GM19372 (cell line): ENCODE data around the gene EIF2S2.

Experiments
- ATAC-seq: cut with Tn5 transposase; IDR thresholded peaks from one replicate; pipeline ENCODE4 v1.9.1; 2021; ENCODE audit warnings: mild to moderate bottlenecking, low read depth, moderate library complexity; ENCODE audit not compliant: unreplicated experiment

The EIF2S2 gene

GRCh38 chr20:34090645-34091044, 21.4 kb downstream of the EIF2S2 start:
- no peak for ATAC-seq

GRCh38 chr20:34089655-34090345, 22.2 kb downstream of the EIF2S2 start:
- ATAC-seq = no peak

DNA sequence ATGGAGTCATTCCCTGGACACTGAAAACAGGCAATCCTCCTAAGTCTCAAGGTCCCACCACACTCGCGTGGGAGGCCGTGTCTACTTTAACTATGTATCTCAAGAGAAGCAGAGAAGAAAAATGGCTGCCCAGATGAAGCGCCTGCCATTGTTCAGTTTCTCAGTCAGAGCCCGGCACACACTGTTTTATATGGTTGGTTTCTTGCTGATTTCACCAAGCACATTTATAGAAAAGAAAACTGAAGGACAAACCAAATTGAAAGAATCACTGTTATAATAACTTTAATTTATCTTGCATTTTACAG, 22.9 kb downstream of the EIF2S2 start:
- no peak for ATAC-seq

GRCh38 chr20:34088305-34089174, 23.5 kb downstream of the EIF2S2 start:
- no peak for ATAC-seq

- no peak for ATAC-seq
Measured at GRCh38 chr20:34085544-34086040, 26.5 kb downstream of the EIF2S2 start.

DNA sequence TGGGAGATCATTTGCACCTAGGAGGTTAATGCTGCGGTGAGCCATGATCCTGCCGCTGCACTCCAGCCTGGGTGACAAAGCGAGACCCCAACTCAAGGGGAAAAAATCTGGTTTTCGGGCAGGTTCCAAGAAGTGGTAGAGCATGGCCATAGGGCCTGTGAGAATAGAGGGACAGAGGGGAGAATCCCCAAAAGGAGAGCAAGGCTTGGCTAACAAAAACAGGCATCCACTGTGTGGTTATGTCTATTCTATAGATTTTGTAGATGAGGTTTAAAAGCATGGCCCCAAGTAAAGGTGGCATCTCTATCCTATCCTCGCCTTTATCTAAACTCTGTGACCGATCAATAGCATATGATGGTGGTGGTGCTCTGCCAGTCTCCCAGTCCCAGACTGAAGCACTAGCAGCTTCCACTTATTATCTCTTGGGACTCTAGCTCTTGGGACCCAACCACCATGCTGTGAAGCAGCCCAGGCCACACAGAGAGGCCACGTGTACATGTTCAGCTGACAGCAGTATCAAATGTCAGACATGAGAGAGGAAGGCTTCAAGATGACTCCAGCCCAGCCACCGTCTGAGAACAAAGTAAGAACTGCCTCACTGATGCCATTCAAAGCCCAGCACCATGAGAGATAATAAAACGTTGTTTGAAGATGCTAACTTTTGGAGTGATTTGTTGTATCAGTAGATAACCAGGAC, 27.7 kb downstream of the EIF2S2 start:
- no peak for ATAC-seq

DNA sequence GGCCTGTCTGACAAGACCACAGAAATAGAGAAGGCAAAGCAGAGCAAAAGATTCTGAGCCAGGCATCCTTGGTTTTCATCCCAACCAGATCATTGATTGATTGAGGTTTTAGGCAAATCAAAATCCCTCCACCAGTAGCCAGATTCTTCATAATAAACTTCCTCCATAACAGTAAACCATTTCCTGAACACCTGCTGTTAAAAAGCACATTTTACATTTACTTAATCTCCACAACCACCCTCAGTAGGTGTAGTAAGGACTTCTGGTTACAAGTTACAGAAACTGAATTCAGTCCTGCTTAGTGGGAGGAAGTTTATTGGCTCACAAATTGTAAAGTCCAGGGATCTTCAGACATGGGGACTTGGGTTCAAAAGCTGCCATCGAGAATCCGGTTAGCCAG, 28.3 kb downstream of the EIF2S2 start:
- no peak for ATAC-seq

DNA sequence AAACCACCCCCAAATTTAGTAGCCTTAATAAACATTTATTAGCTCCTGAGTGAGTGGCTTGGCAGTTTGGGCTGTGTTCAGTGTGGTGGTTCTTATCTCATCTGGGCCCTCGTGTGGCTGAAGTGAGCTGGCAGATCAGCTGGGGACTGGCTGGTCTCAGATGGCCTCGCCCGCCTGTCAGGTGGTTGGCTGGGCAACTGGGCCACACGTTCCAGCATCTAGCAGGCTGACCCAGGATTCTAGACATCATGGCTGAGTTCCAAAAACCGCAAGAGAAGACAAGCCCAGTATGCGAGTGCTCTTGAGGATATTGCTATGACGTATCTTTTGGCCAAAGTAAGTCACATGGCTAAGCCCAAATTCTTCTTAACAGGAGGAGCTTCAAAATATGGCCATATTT, 28.9 kb downstream of the EIF2S2 start:
- no peak for ATAC-seq

DNA sequence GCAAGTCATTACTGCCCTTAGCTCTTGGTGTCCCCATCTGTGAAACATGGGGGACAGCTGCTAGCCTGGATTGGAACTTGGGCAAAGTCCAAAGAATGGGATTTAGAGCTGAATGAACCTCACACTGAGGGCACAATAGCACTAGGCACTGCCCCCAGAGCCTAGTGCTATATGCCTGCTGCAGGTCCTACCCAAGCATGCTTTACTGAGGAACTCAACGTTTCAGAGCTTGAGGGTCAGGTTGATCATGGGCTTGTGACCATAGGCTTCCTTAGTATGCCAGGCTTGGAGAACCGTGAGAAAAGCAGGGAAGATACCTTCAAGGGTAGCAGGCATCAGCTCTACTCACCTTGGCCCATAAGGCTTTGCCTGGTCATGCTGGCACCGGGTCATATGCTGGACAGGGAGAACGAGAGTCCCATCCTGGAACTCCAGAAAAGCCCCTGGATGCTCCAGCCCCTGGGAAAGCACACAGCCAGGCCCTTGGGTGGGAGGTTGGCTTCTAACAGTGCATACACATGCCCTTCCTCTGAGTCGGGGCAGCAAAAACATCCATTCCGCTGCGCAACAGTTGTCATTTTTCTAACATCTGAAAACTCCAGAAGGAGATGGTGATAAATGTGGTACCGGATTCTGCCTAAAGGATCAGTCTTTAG, 29.7 kb downstream of the EIF2S2 start:
- ATAC-seq = no peak

DNA sequence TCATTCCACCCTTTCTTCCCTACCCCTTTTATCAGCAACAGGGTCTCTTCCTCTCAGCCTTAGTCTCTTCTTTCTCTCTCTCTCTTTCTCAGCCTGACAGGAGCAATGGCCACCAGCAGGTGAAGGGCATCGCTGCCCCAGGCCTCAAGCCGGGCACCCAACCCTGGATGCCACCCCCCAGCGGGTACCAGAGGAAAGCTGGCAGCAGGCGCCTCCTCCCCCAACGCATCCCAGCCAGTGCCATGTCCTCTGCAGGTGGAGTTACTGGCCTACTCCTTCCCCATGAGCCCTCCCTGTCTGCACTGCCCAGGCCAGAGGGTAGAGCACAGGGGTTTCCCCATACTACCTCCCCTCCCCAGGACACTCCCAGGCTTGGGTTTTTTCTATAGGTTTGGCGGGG, 32.2 kb downstream of the EIF2S2 start:
- no peak for ATAC-seq

DNA sequence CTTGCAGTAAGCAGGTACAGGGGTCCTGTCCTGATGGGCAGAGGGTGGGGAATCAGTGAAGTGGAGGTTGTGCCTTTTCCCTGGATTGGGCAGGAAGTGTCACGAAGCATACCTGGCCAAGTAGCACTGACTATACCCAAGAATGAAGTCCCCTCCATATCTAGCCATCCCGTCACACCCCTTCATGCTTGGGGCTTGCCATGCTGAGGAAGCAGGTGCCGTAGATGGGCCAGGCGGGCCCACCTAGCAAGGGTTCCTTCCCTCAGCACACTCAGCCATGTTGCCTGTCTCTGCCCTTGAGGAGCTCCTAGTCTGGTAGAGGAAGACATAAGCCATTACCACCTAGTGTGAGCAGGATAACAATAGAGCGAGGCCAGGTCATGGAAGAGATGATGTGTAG, 33.5 kb downstream of the EIF2S2 start:
- no peak for ATAC-seq

GRCh38 chr20:34076952-34077351, 35.1 kb downstream of the EIF2S2 start:
- no peak for ATAC-seq

- ATAC-seq = no peak
Measured at GRCh38 chr20:34075647-34076046, 36.4 kb downstream of the EIF2S2 start.

DNA sequence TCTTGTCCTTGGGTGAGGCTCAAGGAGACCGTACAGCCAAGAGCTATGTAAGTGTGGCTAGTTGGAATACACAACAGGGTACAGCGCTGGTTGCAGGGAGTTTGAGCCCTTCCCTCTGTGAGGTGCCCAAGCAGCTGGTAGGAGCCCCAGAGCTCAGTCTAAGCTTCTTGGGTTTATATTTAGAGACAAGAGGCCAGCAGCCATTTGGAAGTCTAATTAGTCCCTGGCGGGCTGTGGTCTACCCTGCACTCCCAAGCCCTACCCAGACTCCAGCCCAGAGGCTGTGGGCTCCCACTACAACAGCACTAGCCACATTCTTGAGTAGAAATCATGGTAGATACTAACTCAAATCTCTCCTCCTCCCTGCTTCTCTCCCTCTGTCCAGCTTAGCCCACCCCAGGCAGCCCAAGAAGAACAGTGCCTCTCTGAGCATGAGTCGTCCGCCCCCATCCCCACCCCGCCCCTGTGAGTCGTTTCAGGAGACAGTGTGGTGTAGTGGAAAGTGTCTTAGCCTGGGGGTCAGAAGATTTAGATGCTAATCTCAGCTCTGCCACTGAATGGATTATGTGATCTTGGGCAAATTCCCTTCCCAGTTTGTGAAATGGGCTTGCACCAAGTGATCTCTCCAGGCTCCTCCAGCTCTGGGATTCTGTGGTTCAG, 37.8 kb downstream of the EIF2S2 start:
- ATAC-seq = no peak

- ATAC-seq = no peak
Measured at GRCh38 chr20:34072778-34073177, 39.3 kb downstream of the EIF2S2 start.

DNA sequence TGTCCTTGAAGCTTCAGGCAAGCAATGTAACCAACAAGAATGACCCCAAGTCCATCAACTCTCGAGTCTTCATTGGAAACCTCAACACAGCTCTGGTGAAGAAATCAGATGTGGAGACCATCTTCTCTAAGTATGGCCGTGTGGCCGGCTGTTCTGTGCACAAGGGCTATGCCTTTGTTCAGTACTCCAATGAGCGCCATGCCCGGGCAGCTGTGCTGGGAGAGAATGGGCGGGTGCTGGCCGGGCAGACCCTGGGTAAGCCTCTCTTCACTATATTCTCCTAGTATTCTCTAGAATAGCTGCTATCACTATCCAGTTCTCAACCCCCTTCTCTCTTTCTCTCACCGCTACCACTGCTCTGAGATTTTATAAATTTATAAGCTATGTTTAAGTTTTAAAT, 40.0 kb downstream of the EIF2S2 start:
- ATAC-seq = no peak

DNA sequence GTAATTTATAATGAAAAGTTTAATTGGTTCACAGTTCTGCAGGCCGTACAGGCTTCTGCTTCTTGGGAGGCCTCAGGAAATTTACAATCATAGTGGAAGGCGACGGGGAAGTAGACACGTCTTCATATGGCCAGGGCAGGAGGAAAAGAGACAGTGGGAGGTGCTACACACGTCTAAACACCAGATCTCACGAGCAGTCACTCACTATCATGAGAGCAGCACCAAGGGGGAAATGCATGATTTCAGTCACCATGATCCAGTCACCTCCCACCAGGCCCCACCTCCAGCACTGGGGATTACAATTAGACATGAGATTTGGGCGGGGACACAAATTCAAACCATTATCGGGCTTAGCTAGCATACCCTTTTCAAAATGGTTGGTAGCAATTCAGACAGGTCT, 41.2 kb downstream of the EIF2S2 start:
- ATAC-seq = no peak

GRCh38 chr20:34070079-34070439, 42.0 kb downstream of the EIF2S2 start:
- no peak for ATAC-seq

- ATAC-seq = no peak
Measured at GRCh38 chr20:34069341-34070078, 42.5 kb downstream of the EIF2S2 start.

DNA sequence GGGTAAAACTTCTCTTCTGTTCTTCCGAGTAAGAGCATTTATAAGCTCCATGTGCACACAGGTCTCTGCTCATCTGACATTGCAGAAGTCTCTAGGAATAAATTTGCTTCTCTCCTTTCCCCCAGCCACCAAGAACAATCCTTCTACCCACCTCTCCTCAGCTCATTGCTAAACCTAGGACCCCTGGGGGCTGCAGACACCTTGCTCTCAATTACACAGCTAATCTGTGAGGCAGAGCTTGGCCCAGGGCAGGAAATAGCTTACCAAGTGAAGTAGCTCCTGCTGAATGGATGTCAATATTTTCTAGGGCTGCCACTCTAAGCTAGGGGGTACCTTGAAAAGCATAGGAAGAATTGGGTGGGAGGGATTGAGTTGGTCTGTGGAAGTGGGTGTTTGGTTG, 44.0 kb downstream of the EIF2S2 start:
- ATAC-seq = no peak
